HG03565 (cell line): ENCODE results near the gene PHETA1.
"Not testable (repeated sequence)": the region's sequence is repeated elsewhere in the genome, so short reads cannot be mapped to it uniquely, and the experiment has no call there.

ENCODE experiments used
- ATAC-seq: cut with Tn5 transposase; IDR thresholded peaks from one replicate; pipeline ENCODE4 v1.9.1; 2021; ENCODE audit warnings: mild to moderate bottlenecking, moderate library complexity; ENCODE audit not compliant: unreplicated experiment

PHETA1 gene

GRCh38 chr12:111405859-111406473, 37.1 kb upstream of the PHETA1 start, which contains the start of gene SH2B3:
TSS of gene SH2B3 (plus strand) at chr12:111405923. CDS start at chr12:111418146, 12,223 bp downstream.
- no peak for ATAC-seq

GRCh38 chr12:111405149-111405858, 36.4 kb upstream of the PHETA1 start:
- ATAC-seq: peak; percentile 52

- ATAC-seq: no peak
Observed at GRCh38 chr12:111404362-111405148, 35.7 kb upstream of the PHETA1 start.

GRCh38 chr12:111402490-111402824, 33.6 kb upstream of the PHETA1 start:
- not testable (repeated sequence) for ATAC-seq

- ATAC-seq: no peak
Observed at GRCh38 chr12:111401167-111401605, 32.3 kb upstream of the PHETA1 start.

GRCh38 chr12:111399741-111400404, 31.0 kb upstream of the PHETA1 start:
- not testable (repeated sequence) for ATAC-seq

- no peak for ATAC-seq
Observed at GRCh38 chr12:111398530-111398929, 29.6 kb upstream of the PHETA1 start.

- ATAC-seq: peak; percentile 71
Observed at GRCh38 chr12:111396726-111397445, 28.0 kb upstream of the PHETA1 start.

GRCh38 chr12:111396271-111396670, 27.4 kb upstream of the PHETA1 start:
- not testable (repeated sequence) for ATAC-seq

GRCh38 chr12:111395336-111396187, 26.7 kb upstream of the PHETA1 start:
- ATAC-seq: no peak

GRCh38 chr12:111394480-111394879, 25.6 kb upstream of the PHETA1 start:
- ATAC-seq: no peak

- ATAC-seq: no peak
Observed at GRCh38 chr12:111393700-111394300, 24.9 kb upstream of the PHETA1 start.

- ATAC-seq: no peak
Observed at GRCh38 chr12:111390910-111391309, 22.0 kb upstream of the PHETA1 start.

GRCh38 chr12:111389635-111390034, 20.7 kb upstream of the PHETA1 start:
- ATAC-seq: no peak

GRCh38 chr12:111387747-111388323, 18.9 kb upstream of the PHETA1 start:
- ATAC-seq: no peak

GRCh38 chr12:111386885-111387284, 18.0 kb upstream of the PHETA1 start:
- ATAC-seq: no peak

GRCh38 chr12:111384596-111384995, 15.7 kb upstream of the PHETA1 start:
- ATAC-seq: no peak

- ATAC-seq: no peak
Observed at GRCh38 chr12:111379942-111380554, 11.2 kb upstream of the PHETA1 start.
